Mucosa of stomach (tissue), 1 donor: ENCODE results near the gene AMIGO2.

ENCODE experiments used
- H3K27me3 ChIP-seq: one replicate; pipeline ENCODE4 v1.7.0; 2013; ENCODE audit warnings: mild to moderate bottlenecking, low read length; ENCODE audit not compliant: control insufficient read depth, insufficient read depth
- H3K36me3 ChIP-seq: one replicate; pipeline ENCODE4 v1.7.0; 2013; ENCODE audit warnings: low read length; ENCODE audit not compliant: control insufficient read depth, insufficient read depth
- H3K4me1 ChIP-seq: one replicate; pipeline ENCODE4 v1.7.0; 2013; ENCODE audit warnings: mild to moderate bottlenecking, low read length; ENCODE audit not compliant: control insufficient read depth, insufficient read depth
- H3K4me3 ChIP-seq: one replicate; pipeline ENCODE4 v1.7.0; 2013; ENCODE audit warnings: low read length
- H3K9ac ChIP-seq: one replicate; pipeline ENCODE4 v1.7.0; 2013; ENCODE audit warnings: mild to moderate bottlenecking, low read length, moderate library complexity
- H3K9me3 ChIP-seq: one replicate; pipeline ENCODE4 v1.7.0; 2013; ENCODE audit warnings: mild to moderate bottlenecking, low read length, moderate library complexity; ENCODE audit not compliant: control insufficient read depth
- donor health status: Pancreatic carcinoma.

The AMIGO2 gene

DNA sequence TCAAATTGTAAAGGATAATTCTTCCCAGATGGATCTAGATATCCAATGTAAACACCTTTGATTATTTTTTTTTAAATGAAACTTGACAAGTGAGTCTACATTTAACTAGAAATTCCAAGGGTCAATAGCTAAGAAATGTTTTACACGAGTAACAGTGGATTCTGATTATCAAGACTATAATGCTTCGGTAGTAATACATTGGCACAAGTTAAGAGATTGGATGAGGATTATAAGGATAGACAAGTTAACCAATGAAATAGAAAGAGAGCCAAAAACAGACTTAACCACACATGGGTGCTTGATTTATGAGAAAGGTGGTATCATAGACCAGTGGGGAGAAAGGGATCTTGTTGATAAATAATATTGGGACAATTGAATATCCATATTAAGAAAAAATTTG, 40.7 kb downstream of the AMIGO2 start:
- H3K36me3 ChIP-seq, result no peaks in the 10 kb centered on the region
- no peak overlapping the region for H3K9ac ChIP-seq
- H3K9me3 ChIP-seq, result no peaks in the 10 kb centered on the region
- H3K4me1 ChIP-seq, result no peaks in the 10 kb centered on the region
- H3K27me3 ChIP-seq, result no peaks in the 10 kb centered on the region
- H3K4me3 ChIP-seq, result no peak overlapping the region

DNA sequence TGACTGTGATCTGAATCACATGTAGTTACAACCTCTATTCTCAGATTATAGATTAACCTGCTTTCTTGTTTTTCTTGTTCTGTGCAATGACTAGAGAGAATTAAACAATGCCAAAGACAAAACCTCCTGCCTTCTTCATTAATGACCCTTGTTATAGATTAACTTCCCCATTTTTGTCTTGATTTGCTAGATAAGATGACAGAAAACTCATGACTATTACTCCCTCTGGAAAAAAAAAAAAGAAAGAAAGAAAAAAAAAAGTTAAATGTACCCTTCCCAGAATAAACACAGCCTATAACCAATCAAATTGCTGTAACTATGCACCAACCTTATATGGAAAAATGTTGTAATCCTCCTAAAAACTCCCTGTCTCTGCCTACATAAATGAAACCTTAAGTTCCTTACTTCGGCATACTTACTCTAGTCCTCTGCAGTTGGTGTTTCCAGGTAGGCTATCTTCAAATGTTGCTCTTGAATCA, 41.5 kb downstream of the AMIGO2 start:
- no peak overlapping the region for H3K9ac ChIP-seq
- no peak overlapping the region for H3K4me3 ChIP-seq
- no peaks in the 10 kb centered on the region for H3K4me1 ChIP-seq
- no peaks in the 10 kb centered on the region for H3K27me3 ChIP-seq
- no peaks in the 10 kb centered on the region for H3K9me3 ChIP-seq
- H3K36me3 ChIP-seq, result no peaks in the 10 kb centered on the region

DNA sequence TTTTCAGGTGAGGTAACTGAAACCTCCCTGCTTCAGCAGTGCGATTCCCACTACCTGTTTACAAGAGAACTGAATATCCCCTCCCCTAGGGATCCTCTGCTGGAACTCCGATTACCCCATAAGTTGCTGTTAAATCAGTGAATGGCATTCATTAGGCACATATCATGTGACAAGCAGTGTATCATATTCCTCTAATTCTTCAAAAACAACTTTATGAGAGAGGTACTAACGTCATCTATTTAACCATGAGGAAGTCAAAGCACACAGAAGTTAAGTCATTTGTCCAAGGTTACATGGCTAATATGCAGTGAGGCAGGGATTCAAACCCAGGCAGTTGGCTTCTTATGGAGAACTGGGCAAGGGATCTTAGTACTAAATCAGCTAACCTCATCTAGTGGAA, 44.3 kb downstream of the AMIGO2 start:
- H3K27me3 ChIP-seq, result no peaks in the 10 kb centered on the region
- H3K9me3 ChIP-seq, result no peaks in the 10 kb centered on the region
- H3K9ac ChIP-seq, result no peak overlapping the region
- H3K4me3 ChIP-seq, result no peak overlapping the region
- H3K4me1 ChIP-seq, result no peaks in the 10 kb centered on the region
- H3K36me3 ChIP-seq, result no peaks in the 10 kb centered on the region

DNA sequence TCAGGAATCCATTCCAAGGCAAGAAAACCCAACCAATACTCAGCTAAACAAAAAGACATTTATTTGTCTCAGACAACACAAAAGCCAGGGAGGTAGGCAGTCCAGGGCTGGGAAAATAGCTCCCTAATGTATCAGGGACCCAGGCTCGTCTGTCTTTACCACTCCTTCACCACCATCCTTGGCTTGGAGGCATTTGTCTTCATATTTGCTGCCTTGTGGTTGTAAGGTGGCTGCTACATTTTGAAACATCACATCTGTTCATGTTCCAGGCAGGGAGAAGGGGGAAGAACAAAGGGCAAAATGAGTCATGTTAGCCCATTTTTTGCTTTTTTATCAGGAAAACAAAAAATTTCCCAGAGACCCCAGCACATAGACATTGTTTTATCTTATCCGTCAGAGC, 45.1 kb downstream of the AMIGO2 start:
- Histone ChIP-seq H3K9ac (no peak overlapping the region), H3K9me3 (no peaks in the 10 kb centered on the region), H3K36me3 (no peaks in the 10 kb centered on the region), H3K27me3 (no peaks in the 10 kb centered on the region), H3K4me1 (no peaks in the 10 kb centered on the region), H3K4me3 (no peak overlapping the region)

DNA sequence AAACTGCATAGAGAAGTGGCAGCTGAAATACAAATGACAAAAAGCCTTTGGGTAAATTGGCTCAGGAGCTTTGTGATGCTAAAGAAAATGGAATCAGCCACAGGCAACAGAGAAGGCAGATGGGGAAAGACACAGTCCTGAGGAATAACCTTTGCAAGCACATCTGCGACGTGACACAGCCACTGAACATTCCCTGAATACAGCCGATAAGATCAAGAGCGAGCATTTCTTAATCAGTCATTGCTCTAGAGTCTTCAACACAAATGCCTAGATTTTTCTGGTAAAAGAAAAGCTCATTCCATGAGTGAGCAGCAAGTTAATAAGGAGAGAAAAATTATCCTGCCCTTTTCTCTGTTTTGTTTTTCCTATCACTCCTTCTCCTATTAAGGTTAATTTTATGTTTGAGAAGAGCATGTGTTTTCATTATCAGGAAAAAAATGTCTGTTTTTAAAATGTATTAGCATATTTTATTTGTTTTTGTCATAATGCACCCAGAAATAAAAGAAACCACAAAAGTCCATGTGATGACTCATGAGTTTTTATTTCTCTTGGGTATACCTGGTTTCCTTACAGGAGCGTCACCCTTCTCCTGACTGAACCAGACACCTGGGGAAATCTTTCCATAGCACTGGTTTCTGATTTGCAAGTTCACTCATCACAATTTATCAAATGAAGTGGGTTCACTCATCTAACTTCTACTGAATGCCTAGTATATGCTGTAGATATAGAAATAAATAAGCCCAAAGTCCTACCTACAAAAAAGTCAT, 45.8 kb downstream of the AMIGO2 start:
- H3K9ac ChIP-seq, result no peak overlapping the region
- no peak overlapping the region for H3K4me3 ChIP-seq
- no peaks in the 10 kb centered on the region for H3K9me3 ChIP-seq
- no peaks in the 10 kb centered on the region for H3K36me3 ChIP-seq
- no peaks in the 10 kb centered on the region for H3K4me1 ChIP-seq
- H3K27me3 ChIP-seq, result no peaks in the 10 kb centered on the region

DNA sequence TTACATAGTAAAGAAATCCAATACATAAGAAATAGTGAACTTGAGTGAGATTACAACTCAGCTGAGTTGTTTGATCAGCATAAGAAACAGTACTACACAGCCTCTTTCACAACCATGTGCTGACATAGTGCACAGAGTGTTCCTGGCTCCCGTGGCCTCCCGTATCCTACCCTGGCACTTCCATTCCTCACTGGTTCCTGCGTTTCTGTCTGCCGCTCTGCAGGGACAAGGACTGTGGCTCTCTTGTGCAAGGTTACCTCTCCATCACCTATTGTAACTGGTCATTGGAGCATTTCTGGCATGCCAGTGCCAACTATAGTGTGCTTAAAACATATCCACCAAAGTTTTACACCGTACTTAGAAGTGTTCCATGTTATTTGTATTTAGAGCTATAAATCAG, 46.7 kb downstream of the AMIGO2 start:
- H3K4me3 ChIP-seq, result no peak overlapping the region
- no peaks in the 10 kb centered on the region for H3K27me3 ChIP-seq
- no peaks in the 10 kb centered on the region for H3K9me3 ChIP-seq
- H3K4me1 ChIP-seq, result no peaks in the 10 kb centered on the region
- no peak overlapping the region for H3K9ac ChIP-seq
- H3K36me3 ChIP-seq, result no peaks in the 10 kb centered on the region

DNA sequence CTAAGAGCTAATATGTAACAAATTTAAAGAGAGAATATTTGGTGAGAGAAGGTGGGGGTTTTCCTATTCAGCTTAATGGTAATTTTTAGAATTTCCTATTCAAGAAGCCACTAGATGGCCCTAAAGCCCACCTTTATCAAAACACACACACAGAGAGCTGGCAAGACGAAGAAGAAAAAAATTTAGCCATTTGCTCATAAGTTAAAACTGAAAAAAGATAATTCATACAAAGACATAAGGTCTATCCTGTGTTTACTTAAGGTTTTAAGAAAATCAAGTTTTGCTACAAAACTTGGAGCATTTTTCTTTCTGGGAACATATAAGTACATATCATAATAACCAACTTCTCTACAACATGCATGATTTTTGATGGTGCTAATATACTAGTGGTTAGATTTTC, 47.1 kb downstream of the AMIGO2 start:
- Histone ChIP-seq H3K4me3 (no peak overlapping the region), H3K4me1 (no peaks in the 10 kb centered on the region), H3K27me3 (no peaks in the 10 kb centered on the region), H3K36me3 (no peaks in the 10 kb centered on the region), H3K9me3 (no peaks in the 10 kb centered on the region), H3K9ac (no peak overlapping the region)

DNA sequence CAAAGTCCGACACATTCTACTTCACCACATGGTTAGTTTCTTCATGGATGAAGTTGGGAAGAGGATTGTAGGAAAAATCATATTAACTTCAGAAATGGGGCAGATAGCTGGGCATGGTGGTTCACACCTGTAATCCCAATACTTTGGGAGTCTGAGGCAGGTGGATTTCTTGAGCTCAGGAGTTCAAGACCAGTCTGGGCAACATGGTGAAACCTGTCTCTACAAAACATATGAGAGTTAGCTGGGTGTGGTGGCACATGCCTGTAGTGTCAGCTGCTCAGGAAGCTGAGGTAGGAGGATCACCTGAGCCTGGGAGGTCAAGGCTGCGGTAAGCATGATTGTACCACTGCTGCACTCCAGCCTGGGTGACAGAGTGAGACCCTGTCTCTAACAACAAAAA, 49.9 kb downstream of the AMIGO2 start:
- H3K4me3 ChIP-seq, result no peak overlapping the region
- no peaks in the 10 kb centered on the region for H3K36me3 ChIP-seq
- no peaks in the 10 kb centered on the region for H3K27me3 ChIP-seq

DNA sequence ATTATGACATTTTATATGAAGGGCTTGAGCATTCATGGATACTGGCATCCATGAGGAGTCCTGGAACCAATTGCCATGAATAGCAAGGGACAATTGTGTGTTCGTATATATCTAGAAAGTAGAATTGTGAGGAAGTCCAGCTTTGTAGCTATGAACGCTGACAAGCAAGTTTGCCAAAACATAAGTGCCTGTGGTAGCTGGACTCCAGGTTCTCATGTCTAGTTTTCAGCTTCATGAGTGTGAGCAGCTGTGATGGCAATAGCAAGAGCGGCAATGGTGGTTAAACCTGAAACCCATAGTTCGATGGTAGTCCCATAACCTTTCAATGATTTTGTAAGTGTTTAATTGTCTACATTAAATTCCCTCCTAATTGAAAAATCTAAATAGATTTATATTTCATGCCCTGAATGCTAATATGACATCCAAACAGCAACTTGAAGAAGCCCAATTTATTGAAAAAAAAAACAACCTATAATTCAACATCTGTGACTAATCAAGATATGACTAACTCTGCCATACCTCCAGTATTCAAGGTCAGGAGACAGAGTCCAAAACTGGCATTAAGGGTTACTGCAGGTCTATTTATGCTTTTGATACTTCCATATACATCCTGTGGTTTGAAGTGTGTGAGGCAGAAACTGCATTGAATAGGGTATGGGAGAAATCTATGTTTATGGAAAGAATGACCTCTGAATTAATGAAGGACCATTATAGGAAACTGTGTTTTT, 50.6 kb downstream of the AMIGO2 start:
- no peaks in the 10 kb centered on the region for H3K27me3 ChIP-seq
- no peaks in the 10 kb centered on the region for H3K36me3 ChIP-seq
- no peak overlapping the region for H3K4me3 ChIP-seq
- no peak overlapping the region for H3K9ac ChIP-seq
- H3K4me1 ChIP-seq, result no peaks in the 10 kb centered on the region
- H3K9me3 ChIP-seq, result no peaks in the 10 kb centered on the region

More for the DNA sequence above, 49.9 kb downstream of the AMIGO2 start:
- Histone ChIP-seq H3K9ac (no peak overlapping the region), H3K9me3 (no peaks in the 10 kb centered on the region), H3K4me1 (no peaks in the 10 kb centered on the region)

DNA sequence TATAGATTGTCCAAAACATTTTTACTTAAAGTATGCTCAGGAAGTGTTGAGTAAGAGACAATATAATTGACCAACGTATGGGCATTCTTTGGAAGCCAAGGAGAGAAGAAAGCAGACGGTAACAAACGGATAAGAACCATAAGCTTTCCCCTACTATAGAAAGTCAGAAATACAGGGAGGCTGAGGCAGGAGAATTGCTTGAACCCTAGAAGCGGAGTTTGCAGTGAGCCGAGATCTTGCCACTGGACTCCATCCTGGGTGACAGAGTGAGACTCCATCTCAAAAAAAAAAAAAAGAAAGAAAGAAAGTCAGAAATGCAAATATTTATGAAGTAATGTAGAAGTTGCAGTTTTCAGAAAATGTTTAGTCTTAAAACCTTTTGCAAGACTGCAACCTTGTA, 51.6 kb downstream of the AMIGO2 start:
- Histone ChIP-seq H3K4me1 (no peaks in the 10 kb centered on the region), H3K27me3 (no peaks in the 10 kb centered on the region), H3K9ac (no peak overlapping the region), H3K36me3 (no peaks in the 10 kb centered on the region), H3K9me3 (no peaks in the 10 kb centered on the region), H3K4me3 (no peak overlapping the region)
